ENCODE measurements around the gene TRIM74.
"Not testable (repeated sequence)": the region's sequence is repeated elsewhere in the genome, so short reads cannot be mapped to it uniquely, and the experiment has no call there.

Gene TRIM74

DNA sequence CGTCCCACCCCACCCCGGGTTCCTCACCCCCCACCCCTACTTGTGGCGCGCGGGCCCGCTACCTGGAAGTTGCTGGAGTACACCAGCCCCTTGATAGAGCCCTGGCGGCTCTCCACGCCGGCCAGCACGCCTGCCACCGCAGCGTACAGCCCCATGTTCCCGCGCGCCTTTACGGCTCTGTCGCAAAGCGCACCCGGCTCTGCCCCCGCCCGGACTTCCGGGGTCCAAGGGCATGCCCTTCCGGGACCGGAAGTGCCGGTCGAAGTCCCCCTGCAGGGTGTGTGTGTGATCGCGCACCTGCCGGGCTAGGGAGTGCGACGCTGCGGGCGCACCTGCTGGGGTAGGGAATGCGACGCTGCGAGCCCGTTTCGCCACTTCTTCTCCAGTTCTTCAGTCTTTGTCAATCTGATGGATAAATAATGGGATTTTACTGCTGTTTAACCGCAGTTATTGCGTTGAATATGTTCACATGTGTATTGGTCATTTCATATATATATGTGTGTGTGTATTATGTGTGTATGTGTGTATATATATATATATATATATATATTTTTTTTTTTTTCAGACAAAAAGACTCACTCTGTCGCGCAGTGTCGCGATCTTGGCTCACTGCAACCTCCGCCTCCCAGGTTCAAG, 14.6 kb downstream of the TRIM74 start:
- DNase-seq (ENCODE audit: low spot score): not testable (repeated sequence)

DNA sequence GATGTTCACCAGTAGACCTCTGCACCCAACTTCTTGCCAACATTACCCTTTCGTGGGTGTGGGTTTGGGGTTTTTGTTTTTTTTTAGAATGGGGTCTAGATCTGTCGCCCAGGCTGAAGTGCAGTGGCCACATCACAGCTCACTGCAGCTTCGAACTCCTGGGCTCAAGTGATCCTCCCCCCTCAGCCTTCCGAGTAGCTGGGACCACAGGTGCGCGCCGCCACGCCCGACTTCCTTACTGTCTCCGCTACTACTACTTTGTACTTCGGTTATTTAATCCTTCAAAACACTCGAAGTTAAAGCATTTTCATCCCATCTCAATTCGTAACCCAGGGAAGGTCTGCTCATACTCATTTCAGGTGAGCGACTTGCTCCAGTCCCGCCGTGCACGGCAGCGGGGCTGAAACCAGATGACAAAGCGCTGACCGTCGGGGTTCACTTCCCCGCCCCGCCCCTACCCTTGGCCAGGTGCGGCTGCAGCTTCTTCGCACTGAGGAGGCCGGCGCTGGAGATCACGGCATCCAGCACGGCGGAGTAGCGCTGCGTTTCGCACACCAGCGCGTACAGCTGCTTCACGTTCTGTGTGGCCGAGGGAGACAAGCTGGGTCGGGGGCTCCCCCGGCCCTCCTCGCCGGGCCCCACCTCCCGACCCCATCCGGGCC, 15.2 kb downstream of the TRIM74 start:
- not testable (repeated sequence) for DNase-seq (ENCODE audit: low spot score)

DNA sequence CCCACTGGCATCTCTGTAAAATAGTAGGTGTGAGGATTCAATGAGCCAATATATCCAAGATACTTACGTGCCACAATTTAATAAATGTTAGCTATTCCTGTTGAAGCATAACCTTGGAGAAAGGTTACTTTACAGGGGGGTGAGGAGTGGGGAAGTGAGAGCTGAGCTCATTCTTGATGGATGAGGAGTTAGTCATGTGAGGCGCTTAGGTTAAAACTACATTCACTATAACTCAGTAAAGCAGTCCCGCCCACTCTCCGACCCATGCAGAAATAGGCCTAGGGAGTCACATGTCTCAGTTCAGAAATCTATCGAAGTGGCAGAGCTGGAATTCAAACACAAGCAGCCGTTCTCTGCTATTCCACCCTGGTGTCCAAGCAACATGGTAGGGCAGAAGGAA, 18.8 kb downstream of the TRIM74 start:
- not testable (repeated sequence) for DNase-seq (ENCODE audit: low spot score)

DNA sequence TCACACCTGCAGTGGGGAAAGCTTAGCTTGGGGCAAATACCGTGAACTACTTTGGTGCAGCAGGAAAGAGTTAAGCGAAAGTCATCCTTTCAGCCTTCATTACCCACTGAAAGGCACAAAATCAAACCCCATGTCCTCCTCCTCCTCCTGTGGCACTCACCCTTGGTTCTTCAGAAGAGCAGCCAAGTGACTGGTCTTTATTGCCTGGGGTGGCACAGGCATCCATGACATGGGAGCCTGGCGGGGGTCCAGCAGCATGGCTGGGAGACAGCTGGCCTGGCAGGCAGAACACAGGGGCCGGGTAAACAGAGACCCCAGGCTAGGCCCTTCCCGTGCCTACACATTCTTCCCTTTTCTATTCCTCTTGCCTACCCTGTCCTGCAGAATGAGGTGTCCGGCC, 19.6 kb downstream of the TRIM74 start:
- not testable (repeated sequence) for DNase-seq (ENCODE audit: low spot score)

DNA sequence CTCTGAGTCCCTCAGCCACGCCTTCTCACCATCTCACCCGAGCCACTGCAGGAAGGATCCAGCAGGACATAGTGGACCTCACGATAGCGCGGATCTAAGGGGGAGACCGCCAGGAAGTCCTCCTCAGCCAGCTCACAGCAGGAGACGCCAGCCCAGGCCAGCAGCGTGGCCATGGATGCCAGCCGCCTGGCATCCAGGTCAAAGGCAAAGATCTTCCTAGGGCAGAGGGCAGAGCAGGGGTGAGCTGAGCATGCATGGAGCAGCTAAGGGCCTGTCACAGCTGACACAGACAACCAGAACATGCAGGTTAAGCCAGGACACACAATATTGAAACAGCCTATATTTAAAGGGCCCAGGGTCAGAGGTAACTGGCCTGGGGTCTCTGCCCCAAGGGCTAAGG, 20.0 kb downstream of the TRIM74 start:
- DNase-seq (ENCODE audit: low spot score): not testable (repeated sequence)

DNA sequence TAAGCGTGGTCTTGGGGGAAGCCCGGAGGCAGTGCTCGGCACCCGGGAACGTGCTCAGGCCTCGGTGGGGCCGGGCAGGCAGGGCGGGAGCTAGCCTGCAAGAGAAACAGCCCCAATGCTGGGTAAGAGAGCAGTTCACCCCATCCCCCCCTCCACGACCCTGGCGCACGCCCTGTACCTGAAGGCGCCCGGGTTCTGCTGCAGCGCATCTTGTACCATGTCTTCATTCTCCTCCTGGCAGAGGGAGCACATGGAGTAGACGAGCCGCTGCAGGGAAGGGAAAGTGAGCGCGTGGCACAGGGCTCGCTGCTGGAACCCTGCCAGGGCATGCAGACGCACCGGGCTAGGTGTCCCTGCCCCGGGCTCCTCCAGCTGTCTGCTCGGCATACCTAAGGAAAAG, 20.6 kb downstream of the TRIM74 start:
- not testable (repeated sequence) for DNase-seq (ENCODE audit: low spot score)

DNA sequence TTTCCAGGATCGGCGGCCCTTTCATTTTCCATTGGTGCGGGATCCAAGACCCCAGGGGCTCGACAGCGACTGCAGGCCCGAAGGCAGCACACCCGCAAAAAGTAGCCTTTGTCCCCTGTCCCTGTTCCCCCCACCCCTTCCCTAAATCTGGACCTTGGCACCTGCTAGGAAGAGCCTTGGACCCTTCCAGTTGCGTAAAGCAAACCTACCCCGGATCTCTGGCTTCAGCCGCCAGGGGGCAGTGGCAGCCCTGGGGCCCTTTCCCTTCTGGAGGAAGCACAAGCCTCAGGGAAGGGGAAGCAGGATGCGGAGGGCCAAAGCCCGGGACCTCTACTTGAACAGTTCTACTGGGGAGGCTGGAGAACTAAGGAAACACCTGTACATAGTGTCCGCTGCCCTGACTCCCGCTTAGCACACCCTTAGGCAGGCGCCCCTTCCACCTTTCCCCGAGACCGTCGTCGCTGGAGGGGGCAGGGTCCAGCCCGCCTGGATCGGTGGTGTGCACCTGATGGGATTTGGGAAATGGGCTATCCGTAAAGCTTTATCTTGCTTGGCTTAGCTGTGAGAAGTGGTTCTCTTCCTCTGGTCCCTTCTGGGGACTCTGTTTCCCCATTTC, 23.0 kb downstream of the TRIM74 start:
- not testable (repeated sequence) for DNase-seq (ENCODE audit: low spot score)

DNA sequence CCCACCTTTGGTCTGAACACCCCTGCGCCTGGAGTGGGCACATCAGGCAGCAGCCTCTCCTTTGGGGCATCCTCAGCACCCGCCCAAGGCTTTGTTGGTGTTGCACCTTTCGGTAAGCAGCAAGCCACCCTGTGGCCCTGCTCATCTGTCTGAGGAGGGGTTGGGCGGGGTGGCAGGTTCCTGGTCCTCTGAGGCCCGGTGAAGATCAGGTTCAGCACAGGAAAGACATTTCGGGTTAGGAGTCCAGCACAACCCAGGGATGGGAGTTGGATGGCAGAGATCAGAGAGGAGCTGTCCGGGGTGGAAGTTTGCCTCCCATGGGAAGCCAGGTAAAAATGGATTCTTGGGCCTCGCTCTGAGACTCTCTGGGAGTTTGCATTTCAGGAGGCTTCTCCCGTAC, 23.7 kb downstream of the TRIM74 start:
- DNase-seq (ENCODE audit: low spot score): not testable (repeated sequence)

DNA sequence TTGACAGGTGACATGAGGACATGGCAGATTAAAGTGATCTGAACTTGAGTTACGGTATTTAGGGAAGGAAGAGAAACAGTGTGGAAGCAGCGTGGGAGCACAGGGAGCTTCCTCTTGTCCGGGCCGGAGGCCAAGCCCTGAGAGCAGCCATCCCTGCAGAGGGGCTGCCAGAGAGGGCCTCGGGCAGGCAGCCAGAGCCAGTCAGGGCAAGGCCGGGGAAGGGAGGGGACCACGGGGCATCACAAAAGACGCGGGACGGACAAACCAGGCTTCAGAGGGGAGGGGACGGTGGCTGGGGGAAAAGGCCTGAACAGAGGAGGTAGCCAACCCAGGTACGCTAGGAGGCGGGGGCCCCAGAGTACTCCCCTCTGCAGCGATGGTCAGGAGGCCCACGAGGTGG, 24.3 kb downstream of the TRIM74 start:
- not testable (repeated sequence) for DNase-seq (ENCODE audit: low spot score)

DNA sequence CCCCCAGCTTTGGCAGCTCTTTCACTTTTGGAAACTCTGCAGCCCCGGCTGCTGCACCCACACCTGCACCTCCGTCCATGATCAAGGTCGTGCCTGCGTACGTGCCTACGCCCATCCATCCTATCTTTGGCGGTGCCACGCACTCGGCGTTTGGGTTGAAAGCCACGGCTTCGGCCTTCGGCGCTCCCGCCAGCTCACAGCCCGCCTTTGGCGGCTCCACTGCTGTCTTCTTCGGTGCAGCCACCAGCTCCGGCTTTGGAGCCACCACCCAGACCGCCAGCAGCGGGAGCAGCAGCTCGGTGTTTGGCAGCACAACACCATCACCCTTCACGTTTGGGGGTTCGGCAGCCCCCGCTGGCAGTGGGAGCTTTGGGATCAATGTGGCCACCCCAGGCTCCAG, 26.3 kb downstream of the TRIM74 start:
- not testable (repeated sequence) for DNase-seq (ENCODE audit: low spot score)

DNA sequence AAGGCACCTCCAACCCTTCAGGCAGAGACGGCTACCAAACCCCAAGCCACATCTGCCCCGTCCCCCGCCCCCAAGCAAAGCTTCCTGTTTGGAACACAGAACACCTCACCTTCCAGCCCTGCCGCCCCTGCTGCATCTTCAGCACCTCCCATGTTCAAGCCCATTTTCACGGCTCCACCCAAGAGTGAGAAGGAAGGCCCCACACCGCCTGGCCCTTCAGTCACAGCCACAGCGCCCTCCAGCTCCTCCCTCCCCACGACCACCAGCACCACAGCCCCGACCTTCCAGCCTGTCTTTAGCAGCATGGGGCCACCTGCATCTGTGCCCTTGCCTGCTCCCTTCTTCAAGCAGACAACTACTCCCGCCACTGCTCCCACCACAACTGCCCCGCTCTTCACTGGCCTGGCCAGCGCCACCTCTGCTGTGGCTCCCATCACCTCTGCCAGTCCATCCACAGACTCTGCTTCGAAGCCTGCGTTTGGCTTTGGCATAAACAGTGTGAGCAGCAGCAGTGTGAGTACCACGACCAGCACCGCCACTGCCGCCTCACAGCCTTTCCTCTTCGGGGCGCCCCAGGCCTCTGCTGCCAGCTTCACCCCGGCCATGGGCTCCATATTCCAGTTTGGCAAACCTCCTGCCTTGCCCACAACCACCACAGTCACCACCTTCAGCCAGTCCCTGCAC, 27.1 kb downstream of the TRIM74 start:
- DNase-seq (ENCODE audit: low spot score): not testable (repeated sequence)

DNA sequence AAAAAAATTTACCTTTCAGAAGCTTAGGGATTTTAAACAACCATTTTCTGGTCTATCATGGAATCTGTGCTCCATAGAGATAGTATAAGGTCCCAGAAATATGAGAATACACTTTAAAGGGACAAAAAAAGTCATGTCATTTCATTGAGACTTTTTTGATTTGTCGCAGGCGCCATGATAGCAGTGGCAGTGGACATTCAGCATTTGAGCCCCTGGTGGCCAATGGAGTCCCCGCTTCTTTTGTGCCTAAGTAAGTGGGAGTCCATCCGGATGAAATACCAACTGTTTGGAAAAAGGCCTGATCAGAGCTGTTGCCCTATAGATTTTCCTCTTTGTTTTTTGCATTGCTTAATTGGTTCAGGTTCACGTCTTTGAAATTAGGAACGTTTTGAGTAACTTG, 41.0 kb downstream of the TRIM74 start:
- not testable (repeated sequence) for DNase-seq (ENCODE audit: low spot score)

DNA sequence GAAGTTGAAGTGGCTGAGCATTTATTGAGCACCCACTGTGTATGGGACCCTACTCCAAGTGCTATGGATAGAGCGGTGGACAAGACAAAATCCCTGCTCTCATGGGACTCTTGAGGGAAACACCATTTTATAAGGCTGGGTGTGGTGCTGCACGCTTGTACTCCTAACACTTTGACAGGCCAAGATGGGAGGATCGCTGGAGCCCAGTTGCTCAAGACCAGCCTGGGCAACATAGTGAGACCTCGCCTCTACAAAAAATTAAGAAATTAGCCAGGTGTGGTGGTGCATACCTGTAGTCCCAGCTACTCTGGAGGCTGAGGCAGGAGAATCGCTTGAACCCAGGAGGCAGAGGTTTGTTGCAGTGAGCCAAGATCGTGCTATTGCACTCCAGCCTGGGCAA, 41.5 kb downstream of the TRIM74 start:
- not testable (repeated sequence) for DNase-seq (ENCODE audit: low spot score)

DNA sequence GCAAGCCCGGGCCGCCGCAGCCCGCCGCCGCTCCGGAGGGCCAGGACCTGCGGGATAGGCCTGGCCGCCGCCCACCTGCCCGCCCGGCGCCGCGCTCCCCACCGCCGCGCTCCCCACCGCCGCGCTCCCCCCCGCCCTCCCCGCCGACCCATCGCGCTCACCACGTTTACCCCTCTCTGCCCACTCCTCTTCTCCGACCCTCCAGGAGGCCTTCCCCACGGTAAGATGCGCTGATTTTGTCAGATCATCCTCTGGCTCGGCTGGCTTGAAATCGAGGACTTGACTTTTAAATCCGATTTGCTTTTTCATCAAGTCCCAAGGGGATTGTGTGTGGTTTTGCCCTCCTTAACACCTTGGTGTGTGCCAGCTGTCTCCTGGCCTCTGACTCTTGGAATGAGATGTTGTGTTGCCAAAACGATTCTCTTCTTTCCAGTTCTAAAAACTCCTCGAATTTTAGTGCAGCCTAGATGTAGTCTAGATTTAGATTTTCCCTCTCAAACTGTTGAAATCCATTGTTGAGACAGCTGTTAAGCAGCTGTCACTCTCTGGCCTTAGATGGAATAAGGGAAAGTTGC, 43.6 kb downstream of the TRIM74 start:
- DNase-seq (ENCODE audit: low spot score): no peak

DNA sequence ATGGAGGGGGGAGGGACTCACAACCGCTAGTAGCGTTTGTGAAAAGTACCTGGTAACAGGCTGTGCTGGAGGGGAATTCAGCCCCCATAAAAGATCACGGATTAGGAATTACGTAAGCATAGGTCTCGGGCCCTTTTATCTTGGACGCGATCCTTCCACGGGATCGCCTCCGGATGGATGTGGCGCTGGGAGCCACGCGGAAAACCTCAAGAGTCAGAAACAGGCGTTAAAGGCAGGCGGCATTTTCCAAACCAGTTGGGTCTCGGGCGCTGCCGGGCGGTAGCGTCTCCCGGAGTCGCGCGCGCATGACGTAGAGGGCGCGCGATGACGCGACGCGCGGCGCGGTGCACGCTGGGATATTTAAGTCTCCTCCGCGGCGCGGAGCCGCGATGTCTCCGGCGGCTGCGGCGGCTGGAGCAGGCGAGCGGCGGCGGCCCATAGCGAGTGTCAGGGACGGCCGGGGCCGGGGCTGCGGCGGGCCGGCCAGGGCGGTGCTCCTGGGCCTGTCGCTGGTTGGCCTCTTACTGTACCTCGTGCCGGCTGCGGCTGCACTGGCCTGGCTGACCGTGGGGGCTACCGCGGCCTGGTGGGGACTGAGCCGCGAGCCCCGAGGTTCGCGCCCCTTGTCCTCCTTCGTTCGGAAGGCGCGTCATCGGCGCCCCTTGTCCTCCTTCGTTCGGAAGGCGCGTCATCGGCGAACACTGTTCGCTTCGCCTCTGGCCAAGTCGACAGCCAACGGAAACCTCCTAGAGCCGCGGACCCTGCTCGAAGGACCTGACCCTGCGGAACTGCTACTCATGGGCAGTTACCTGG, 44.3 kb downstream of the TRIM74 start, which contains the start of gene POM121:
POM121 (plus strand) TSS at position 363 of the 813 bp plus-strand sequence; CDS start at position 390, 27 bp downstream.
- DNase-seq (ENCODE audit: low spot score): peak; percentile 69

DNA sequence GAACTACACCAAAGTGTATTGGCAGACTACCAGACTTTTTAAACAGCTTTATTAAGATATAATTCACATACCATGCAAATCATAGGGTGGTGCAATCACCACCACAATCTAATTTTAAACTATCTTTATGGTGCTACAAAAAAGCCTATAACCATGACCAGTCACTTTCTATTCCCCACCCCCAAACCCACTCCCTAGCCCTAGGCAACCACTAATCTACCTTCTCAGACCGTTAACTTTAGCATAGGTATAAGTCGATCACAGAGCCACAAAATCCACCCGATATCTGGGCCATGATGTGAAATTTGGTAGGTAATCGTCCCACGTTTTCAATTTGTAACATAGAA, 44.9 kb downstream of the TRIM74 start:
- DNase-seq (ENCODE audit: low spot score): no peak

DNA sequence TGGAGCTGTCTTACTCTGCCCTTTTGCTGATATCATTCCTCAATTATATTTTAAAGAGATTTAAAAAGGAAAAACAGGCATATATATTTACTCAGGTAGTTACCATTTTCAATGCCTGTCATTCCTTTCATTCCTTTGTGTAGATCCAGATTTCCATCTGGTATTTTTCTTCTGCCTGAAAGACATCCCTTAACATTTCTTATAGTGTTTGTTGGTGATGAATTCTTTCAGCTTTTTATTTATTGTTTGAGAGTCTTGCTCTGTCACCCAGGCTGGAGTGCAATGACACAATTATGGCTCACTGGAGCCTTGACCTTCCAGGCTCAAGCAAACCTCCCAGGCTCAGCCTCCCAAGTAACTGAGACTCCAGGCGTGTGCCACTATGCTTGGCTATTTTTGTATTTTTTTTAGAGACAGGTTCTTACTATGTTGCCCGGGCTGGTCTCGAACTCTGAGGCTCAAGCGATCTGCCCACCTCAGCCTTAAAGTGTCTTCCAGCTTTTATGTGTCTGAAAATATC, 50.0 kb downstream of the TRIM74 start:
- DNase-seq (ENCODE audit: low spot score): no peak

DNA sequence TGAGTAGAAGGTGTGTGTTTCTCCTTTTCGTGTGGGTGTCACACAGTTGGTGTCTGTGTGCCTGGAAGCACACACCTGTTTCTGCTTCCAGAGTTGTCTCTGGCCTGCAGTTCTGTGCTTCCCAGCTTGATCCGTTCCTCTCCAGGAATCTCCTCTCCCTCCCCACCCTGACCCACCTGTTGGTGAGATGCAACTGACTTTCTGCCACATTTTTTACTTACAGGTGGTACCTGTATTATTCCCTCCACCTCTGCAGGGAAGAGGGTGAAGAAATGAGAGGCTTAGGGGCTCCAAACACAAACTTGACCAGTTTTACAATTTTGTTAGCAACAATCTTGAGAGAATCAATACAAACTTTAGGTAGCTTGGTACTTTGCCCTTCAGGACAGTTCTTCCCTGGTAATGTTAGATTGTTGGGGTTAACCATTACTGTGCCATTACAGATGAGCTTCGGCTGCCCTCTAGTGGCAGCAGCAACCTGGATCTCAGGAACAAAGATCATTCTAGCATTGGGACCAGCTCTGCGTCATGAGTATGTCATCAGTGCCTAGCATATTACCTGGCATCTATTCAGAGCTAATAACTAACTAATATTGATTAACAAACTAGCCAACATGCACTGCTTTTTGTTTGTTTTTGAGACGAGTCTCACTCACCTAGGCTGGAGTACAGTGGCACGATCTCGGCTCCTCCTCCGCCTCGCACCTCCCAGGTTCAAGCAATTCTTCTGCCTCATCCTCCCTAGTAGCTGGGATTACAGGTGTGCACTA, 54.3 kb downstream of the TRIM74 start:
- not testable (repeated sequence) for DNase-seq (ENCODE audit: low spot score)

DNA sequence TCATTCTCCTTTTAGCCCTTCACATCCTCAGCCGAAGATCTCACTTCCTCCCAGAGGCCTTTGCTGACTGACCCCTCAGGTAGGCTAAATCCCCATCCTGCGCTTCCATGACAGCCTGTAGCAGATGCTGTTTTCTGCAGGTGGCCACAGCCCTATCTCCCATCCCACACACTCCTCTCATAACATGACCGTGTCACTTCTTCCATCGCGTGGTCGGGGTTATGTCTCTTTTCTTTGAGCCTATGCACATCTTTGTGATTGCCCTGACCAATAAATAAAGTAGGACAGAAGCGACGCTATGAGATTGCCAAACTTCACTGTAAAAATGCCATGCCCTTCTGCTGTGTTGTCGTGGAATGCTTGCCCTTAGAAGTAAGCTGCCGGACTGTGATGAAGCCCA, 55.5 kb downstream of the TRIM74 start:
- not testable (repeated sequence) for DNase-seq (ENCODE audit: low spot score)

DNA sequence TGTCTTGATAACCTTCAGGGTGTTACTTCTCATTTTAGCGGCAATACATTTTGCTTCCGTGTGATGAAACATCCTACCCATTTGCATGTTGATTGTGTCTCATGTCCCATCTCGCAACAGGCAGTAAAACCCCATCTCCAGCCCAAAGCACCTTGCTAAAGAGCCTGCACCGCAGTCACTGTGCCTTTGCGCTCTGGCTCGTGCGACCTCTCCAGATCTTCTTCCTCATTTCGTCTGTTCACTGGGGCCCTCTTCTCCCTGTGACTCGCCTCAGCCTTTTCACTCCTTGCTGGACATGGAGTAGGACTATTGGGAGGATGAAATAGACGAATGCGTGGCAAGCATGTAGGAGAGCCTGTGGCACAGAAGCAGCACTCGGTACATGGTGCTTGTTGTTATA, 57.9 kb downstream of the TRIM74 start:
- not testable (repeated sequence) for DNase-seq (ENCODE audit: low spot score)
